Epithelial cell of alveolus of lung (primary cell): ENCODE data around the gene SMIM23. TPM values are rescaled to one million over a fixed set of nuclear protein-coding genes. Genes with fewer than 3 reads are reported as not detected.

Experiments used
- total RNA-seq: library from RNA; depleted of rRNA; stranded (reverse); fragments of >200 nt; gene quantifications from 2 replicates; pipeline ENCODE4 v1.2.1, GENCODE V29; 2015

Gene SMIM23
- not detected in 2 replicates for total RNA-seq

DNA sequence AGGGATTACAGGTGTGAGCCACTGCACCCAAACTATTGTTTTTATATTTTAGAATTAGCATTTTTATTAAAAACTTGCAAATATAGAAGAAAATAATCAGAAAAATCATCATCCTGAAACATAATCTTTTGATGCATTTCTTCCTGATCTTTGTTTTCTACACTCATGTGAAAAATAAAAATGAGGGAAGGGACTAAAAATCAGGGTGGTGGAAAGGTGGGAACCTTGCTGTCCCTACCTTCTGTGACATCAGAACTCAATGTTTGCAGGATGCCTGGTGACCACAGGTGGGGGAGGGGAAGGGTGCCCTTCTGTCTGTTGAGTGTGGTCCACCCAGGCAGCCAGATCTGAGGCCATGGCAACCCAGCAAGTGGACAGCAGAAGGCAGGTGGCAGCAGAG lies at the start of gene SMIM23:
Gene SMIM23 (plus strand): TSS at position 301 of the 400 bp plus-strand sequence. CDS start 55 bp downstream, at position 356.

Other genes with a start within 250 kb of the SMIM23 start
- gene FBXW11, start 220.8 kb downstream of the SMIM23 start, total RNA-seq: 45.4 and 54.5 TPM in 2 replicates